Measurements from ENCODE around the gene TRAPPC6A. TPM values are rescaled to one million over a fixed set of nuclear protein-coding genes. Genes with fewer than 3 reads are reported as not detected.

Gene TRAPPC6A
- total RNA-seq, 1 donor from 2014 or later = 14.7 TPM

DNA sequence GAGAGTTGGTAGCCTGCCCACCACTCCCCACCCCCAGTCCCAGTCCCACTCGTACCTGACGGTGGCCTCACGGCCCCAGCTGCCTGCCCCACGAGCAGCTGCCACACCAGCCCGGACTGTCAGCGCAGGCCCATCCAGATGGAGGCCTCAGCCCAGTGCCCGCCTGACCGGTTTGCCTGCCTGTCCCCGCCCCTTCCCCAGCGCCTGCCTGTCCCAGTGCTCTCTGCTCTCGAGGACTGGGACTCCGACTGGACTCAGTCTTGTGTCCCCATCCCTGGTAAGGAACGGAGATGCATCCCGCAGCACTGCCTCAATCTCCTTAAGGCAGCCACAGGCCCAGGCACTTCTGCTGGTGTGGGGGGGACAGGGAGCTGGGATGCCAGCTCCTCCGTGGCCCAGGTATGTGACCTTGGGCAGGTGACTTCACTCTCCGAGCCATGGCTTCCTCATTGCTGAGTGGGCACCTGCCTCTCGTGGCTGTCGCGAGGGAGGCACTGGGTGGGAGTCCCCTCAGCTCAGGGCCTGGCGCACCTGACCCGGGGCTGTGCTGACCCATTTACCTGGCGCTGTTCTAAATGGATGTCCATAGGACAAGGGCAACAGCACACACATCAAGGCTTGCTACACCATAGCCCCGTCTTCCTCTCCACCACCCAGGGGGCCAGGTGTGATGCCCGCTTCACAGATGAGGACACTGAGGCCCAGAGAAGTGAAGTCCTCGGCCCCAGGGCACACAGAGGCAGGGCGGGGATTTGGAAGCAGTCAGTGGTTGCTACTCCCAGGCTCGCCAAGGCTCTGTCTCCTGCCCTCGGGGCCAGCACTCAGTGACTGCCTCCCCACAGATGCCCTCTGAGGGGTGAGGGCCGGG, 16.9 kb downstream of the TRAPPC6A start, which contains the start of gene NKPD1:
NKPD1 (minus strand) TSS at position 113 of the 868 bp plus-strand sequence. CDS start 832 bp downstream, outside the sequence.
- Mint-ChIP-seq H3K9me3 (ENCODE audit: unreplicated experiment) (no peaks in the 10 kb centered on the region), H3K36me3 (ENCODE audit: low read depth, unreplicated experiment) (peaks cover 3% of the 10 kb centered on the region), H3K4me1 (ENCODE audit: low read depth, unreplicated experiment) (no peaks in the 10 kb centered on the region), H3K27ac (ENCODE audit: unreplicated experiment) (no peak within 1 kb of the TSS), H3K27me3 (ENCODE audit: low read depth, unreplicated experiment) (peaks cover 23% of the 10 kb centered on the region), H3K4me3 (ENCODE audit: unreplicated experiment) (no peak within 1 kb of the TSS)
- no peak within 1 kb of the TSS for H3K27ac ChIP-seq (ENCODE audit: low read depth, low read length)
- TF ChIP-seq, protein P1, sequence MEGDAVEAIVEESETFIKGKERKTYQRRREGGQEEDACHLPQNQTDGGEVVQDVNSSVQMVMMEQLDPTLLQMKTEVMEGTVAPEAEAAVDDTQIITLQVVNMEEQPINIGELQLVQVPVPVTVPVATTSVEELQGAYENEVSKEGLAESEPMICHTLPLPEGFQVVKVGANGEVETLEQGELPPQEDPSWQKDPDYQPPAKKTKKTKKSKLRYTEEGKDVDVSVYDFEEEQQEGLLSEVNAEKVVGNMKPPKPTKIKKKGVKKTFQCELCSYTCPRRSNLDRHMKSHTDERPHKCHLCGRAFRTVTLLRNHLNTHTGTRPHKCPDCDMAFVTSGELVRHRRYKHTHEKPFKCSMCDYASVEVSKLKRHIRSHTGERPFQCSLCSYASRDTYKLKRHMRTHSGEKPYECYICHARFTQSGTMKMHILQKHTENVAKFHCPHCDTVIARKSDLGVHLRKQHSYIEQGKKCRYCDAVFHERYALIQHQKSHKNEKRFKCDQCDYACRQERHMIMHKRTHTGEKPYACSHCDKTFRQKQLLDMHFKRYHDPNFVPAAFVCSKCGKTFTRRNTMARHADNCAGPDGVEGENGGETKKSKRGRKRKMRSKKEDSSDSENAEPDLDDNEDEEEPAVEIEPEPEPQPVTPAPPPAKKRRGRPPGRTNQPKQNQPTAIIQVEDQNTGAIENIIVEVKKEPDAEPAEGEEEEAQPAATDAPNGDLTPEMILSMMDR (IDR thresholded peaks at IDR 0.05; ENCODE audit: insufficient read depth, low read depth, low read length) = no peak
- peak; percentile 39 for TF ChIP-seq EZH2 (IDR thresholded peaks at IDR 0.05; ENCODE audit: insufficient read depth, low read length)
- FAIRE-seq (no peak), DNase-seq (ENCODE audit: low read depth) (no peak)
- H3K9ac ChIP-seq (ENCODE audit: low read length) = no peak within 1 kb of the TSS
- H3K4me3 ChIP-seq (ENCODE audit: insufficient read depth, low read depth, low read length) = no peak within 1 kb of the TSS
- no peaks in the 10 kb centered on the region for H3K36me3 ChIP-seq (ENCODE audit: insufficient read depth, low read length)
- H3K9me3 ChIP-seq (ENCODE audit: insufficient read depth, low read depth, low read length) = no peaks in the 10 kb centered on the region
- peaks cover 4% of the 10 kb centered on the region for H4K20me1 ChIP-seq (ENCODE audit: insufficient read depth, low read length)
- H2AFZ ChIP-seq (ENCODE audit: low read depth, low read length) = no peak within 1 kb of the TSS
- H3K27me3 ChIP-seq (ENCODE audit: insufficient read depth, low read length) = peaks cover 2% of the 10 kb centered on the region
- peaks cover 7% of the 10 kb centered on the region for H3K4me1 ChIP-seq (ENCODE audit: insufficient read depth, low read length)
- no peak within 1 kb of the TSS for H3K4me2 ChIP-seq (ENCODE audit: low read length)
- no peaks in the 10 kb centered on the region for H3K79me2 ChIP-seq (ENCODE audit: insufficient read depth, low read length)

DNA sequence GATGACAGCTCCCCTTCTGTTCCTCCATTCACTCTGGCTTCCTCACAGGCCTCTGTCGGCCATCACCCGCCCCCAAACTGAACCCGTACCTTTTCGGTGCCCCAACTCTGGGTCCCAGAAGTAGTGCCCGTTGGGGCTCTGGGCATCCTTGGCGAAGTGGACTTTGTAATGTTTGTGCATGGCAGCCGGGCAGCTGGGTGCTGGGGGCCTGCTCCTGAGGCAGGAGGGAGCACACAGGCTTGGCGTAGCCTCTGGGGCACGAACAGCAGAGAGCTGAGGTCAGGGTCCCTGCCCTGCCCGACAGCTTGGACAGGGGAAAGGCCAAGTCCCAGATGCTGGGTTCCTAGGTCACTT, 18.1 kb downstream of the TRAPPC6A start:
- Histone ChIP-seq H3K4me3 (ENCODE audit: insufficient read depth, low read depth, low read length) (no peak overlapping the region), H4K20me1 (ENCODE audit: insufficient read depth, low read length) (peaks cover 4% of the 10 kb centered on the region), H3K9ac (ENCODE audit: low read length) (no peak overlapping the region), H3K36me3 (ENCODE audit: insufficient read depth, low read length) (no peaks in the 10 kb centered on the region), H3K4me2 (ENCODE audit: low read length) (no peak overlapping the region), H3K79me2 (ENCODE audit: insufficient read depth, low read length) (no peaks in the 10 kb centered on the region), H2AFZ (ENCODE audit: low read depth, low read length) (no peak overlapping the region), H3K9me3 (ENCODE audit: insufficient read depth, low read depth, low read length) (no peaks in the 10 kb centered on the region), H3K4me1 (ENCODE audit: insufficient read depth, low read length) (peaks cover 7% of the 10 kb centered on the region), H3K27me3 (ENCODE audit: insufficient read depth, low read length) (peaks cover 2% of the 10 kb centered on the region), H3K27ac (ENCODE audit: low read depth, low read length) (no peak overlapping the region)
- Mint-ChIP-seq H3K27ac (ENCODE audit: unreplicated experiment) (no peak overlapping the region), H3K36me3 (ENCODE audit: low read depth, unreplicated experiment) (peaks cover 6% of the 10 kb centered on the region), H3K4me1 (ENCODE audit: low read depth, unreplicated experiment) (no peaks in the 10 kb centered on the region), H3K9me3 (ENCODE audit: unreplicated experiment) (no peaks in the 10 kb centered on the region), H3K4me3 (ENCODE audit: unreplicated experiment) (no peak overlapping the region), H3K27me3 (ENCODE audit: low read depth, unreplicated experiment) (peaks cover 27% of the 10 kb centered on the region)
- no peak for DNase-seq (ENCODE audit: low read depth)
- FAIRE-seq = no peak
- TF ChIP-seq, protein P1 (IDR thresholded peaks at IDR 0.05; ENCODE audit: insufficient read depth, low read depth, low read length) = no peak
- TF ChIP-seq EZH2 (IDR thresholded peaks at IDR 0.05; ENCODE audit: insufficient read depth, low read length) = no peak
